GM20000 (cell line): ENCODE measurements around the gene C2.

Experiments used
- DNase-seq: peaks from one replicate; pipeline ENCODE4 v3.0.0; 2012; ENCODE audit warnings: low spot score
- TF ChIP-seq, protein P1 (sequence below): IDR thresholded peaks from 2 replicates; pipeline ENCODE4 v1.5.1; 2012; ENCODE audit warnings: mild to moderate bottlenecking, control low read depth; ENCODE audit errors: extremely low read depth, missing control alignments

Gene C2

GRCh38 chr6:31899215-31899614, 28.3 kb upstream of the C2 start:
- no peak for DNase-seq
- TF ChIP-seq, protein P1, sequence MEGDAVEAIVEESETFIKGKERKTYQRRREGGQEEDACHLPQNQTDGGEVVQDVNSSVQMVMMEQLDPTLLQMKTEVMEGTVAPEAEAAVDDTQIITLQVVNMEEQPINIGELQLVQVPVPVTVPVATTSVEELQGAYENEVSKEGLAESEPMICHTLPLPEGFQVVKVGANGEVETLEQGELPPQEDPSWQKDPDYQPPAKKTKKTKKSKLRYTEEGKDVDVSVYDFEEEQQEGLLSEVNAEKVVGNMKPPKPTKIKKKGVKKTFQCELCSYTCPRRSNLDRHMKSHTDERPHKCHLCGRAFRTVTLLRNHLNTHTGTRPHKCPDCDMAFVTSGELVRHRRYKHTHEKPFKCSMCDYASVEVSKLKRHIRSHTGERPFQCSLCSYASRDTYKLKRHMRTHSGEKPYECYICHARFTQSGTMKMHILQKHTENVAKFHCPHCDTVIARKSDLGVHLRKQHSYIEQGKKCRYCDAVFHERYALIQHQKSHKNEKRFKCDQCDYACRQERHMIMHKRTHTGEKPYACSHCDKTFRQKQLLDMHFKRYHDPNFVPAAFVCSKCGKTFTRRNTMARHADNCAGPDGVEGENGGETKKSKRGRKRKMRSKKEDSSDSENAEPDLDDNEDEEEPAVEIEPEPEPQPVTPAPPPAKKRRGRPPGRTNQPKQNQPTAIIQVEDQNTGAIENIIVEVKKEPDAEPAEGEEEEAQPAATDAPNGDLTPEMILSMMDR: no peak

GRCh38 chr6:31899882-31900722, 27.4 kb upstream of the C2 start:
- TF ChIP-seq, protein P1: no peak
- DNase-seq: no peak

DNA sequence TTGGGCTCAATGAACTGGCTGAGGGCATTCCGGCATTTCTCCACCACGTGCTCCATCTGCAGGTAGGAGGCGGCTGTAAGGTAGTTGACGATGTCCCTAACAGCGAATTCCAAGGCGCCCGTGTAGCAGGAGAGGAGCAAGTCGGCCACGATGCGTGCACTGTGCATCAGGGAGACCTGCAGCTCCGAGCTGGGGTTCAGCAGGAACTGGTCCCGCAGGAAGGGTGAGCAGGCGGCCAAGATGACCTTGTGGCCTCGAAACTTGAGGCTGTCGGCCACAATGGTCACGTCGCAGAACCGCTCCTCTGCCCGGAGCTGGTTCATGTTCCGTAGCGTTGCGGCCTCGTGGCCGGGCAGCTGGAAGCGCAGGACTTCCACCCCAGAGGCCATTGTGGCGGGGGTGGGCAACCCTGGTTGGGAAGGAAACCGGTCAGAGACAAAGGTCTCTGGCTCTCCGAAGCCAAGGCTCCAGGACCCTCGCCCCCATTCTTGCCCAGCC, 26.6 kb upstream of the C2 start:
- DNase-seq: no peak
- TF ChIP-seq, protein P1: no peak

- TF ChIP-seq, protein P1: no peak
- DNase-seq: peak; percentile 89
These were observed 26.0 kb upstream of the C2 start for GRCh38 chr6:31901415-31901952.

DNA sequence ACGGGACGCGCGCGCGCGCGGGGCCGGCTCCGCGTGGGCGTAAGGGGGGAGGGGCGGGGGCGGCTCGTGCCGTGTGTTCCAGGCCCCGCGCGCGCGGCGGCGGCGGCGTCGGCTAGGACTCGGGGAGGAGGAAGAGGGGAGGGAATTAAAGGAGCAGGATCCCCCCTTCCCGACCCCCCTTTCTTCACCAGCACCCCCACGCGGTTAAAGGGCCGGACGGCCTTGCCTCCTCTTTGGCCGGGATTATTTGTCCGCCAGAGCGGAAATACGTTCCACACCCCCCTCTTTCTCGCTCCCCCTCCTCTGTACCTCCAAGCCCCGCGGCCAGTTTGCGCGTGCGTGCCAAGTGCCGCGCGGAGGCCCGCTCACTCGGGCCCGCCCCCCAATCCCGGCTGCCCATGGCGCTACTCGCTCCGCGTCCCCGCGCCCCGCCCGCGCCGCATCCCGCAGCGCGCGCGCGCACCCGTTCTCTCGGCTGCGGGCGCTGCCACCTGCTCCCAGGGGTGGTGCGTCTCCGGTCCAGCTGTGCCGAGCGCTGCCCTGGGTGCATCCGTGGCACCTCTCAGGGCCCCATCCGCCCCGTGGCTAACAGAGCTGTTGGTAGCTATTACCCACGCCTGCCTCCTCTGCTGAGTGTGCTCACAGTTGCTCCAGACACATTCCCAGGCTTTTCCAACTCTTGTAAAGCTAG, 25.4 kb upstream of the C2 start, which contains the start of gene ZBTB12:
Gene ZBTB12 (minus strand): TSS at position 134 of the 691 bp plus-strand sequence. CDS start 781 bp downstream, outside the sequence.
- peak; percentile 98 for DNase-seq
- TF ChIP-seq, protein P1: no peak

- TF ChIP-seq, protein P1: no peak
- no peak for DNase-seq
These were observed 23.6 kb upstream of the C2 start for GRCh38 chr6:31903957-31904356.

GRCh38 chr6:31905041-31905440, 22.5 kb upstream of the C2 start:
- TF ChIP-seq, protein P1: no peak
- DNase-seq: no peak
